IMR-90 (cell line): ENCODE measurements around the gene SORCS1. TPM values are rescaled to one million over a fixed set of nuclear protein-coding genes. Genes with fewer than 3 reads are reported as not detected.

Experiments
- ATAC-seq: fragments of 200-7000 bp; cut with Tn5 transposase; 2 replicates; pipeline ENCODE4 v1.9.1; 2020; ENCODE audit warnings: low read depth, mild to moderate bottlenecking, moderate library complexity
- BruUV-seq: library from RNA; stranded (reverse); fragments of 400-500 nt; replicated peaks from 2 replicates; lab custom pipeline; 2021; lab: Mats Ljungman, UMichigan
- CTCF ChIA-PET: fragments of 300-600 bp; formaldehyde crosslinking; extraction: SDS; loops from one replicate; lab custom pipeline; 2021; ENCODE audit warnings: antibody characterized with exemption; lab: Yijun Ruan, JAX
- POLR2A ChIA-PET: fragments of 300-600 bp; sonication (Branson Sonifier 250); formaldehyde crosslinking; loops from one replicate; lab custom pipeline; 2022; ENCODE audit warnings: antibody characterized with exemption; ENCODE audit not compliant: unreplicated experiment; lab: Charles Lee
- DNase-seq: peaks from one replicate; pipeline ENCODE4 v3.0.0; 2013
- H2AFZ ChIP-seq: replicated peaks from 2 replicates; pipeline ENCODE3; 2013; ENCODE audit warnings: low read length, mild to moderate bottlenecking; ENCODE audit not compliant: poor library complexity
- H2AK5ac ChIP-seq: 2 replicates; pipeline ENCODE4 v1.6.1; 2013; ENCODE audit warnings: low read depth, low read length, inconsistent platforms
- H2AK9ac ChIP-seq: replicated peaks from 2 replicates; pipeline ENCODE3; 2013; ENCODE audit warnings: mild to moderate bottlenecking, low read depth, low read length, moderate library complexity; ENCODE audit not compliant: poor library complexity
- H2BK120ac ChIP-seq: 2 replicates; pipeline ENCODE4 v1.6.1; 2013; ENCODE audit warnings: low read depth, low read length, inconsistent platforms
- H2BK15ac ChIP-seq: 3 replicates; pipeline ENCODE4 v1.6.1; 2013; ENCODE audit warnings: low read depth, low read length, inconsistent platforms
- H2BK20ac ChIP-seq: 2 replicates; pipeline ENCODE4 v1.6.1; 2013; ENCODE audit warnings: low read depth, mild to moderate bottlenecking, inconsistent platforms, low read length, moderate library complexity
- H2BK5ac ChIP-seq: 2 replicates; pipeline ENCODE4 v1.6.1; 2013; ENCODE audit warnings: mild to moderate bottlenecking, low read depth, low read length, inconsistent platforms; ENCODE audit not compliant: poor library complexity, severe bottlenecking
- H3K14ac ChIP-seq: replicated peaks from 2 replicates; pipeline ENCODE4 v1.6.1; 2013; ENCODE audit warnings: low read depth, low read length, inconsistent platforms
- H3K18ac ChIP-seq: 2 replicates; pipeline ENCODE4 v1.6.1; 2013; ENCODE audit warnings: low read depth, low read length, control low read depth
- H3K23ac ChIP-seq: 2 replicates; pipeline ENCODE4 v1.6.1; 2013; ENCODE audit warnings: low read depth, low read length, inconsistent platforms
- H3K27ac ChIP-seq: 2 replicates; pipeline ENCODE4 v1.5.1; 2013; ENCODE audit warnings: mild to moderate bottlenecking, control low read depth, low read length; ENCODE audit not compliant: insufficient read depth
- H3K27me3 ChIP-seq: 2 replicates; pipeline ENCODE4 v1.6.1; 2013; ENCODE audit warnings: low read length; ENCODE audit not compliant: control insufficient read depth, insufficient read depth
- H3K36me3 ChIP-seq: 2 replicates; pipeline ENCODE4 v1.6.1; 2013; ENCODE audit warnings: low read length, mixed read lengths; ENCODE audit not compliant: control insufficient read depth, insufficient read depth
- H3K4ac ChIP-seq: 2 replicates; pipeline ENCODE4 v1.6.1; 2013; ENCODE audit warnings: low read depth, low read length, inconsistent platforms
- H3K4me1 ChIP-seq: 2 replicates; pipeline ENCODE4 v1.6.1; 2013; ENCODE audit warnings: low read length, mixed read lengths; ENCODE audit not compliant: control insufficient read depth, insufficient read depth
- H3K4me2 ChIP-seq: 2 replicates; pipeline ENCODE4 v1.6.1; 2013; ENCODE audit warnings: low read depth, mild to moderate bottlenecking, control low read depth, low read length, moderate library complexity
- H3K4me3 ChIP-seq: 2 replicates; pipeline ENCODE4 v1.5.1; 2013; ENCODE audit warnings: low read depth, mild to moderate bottlenecking, control low read depth, low read length, moderate library complexity; ENCODE audit not compliant: insufficient read depth
- H3K56ac ChIP-seq: 2 replicates; pipeline ENCODE4 v1.6.1; 2013; ENCODE audit warnings: low read length, inconsistent platforms; ENCODE audit not compliant: insufficient read depth; ENCODE audit errors: extremely low read depth
- H3K79me1 ChIP-seq, 2 experiments: 2 replicates each; pipeline ENCODE4 v1.6.1; 2013; ENCODE audit warnings: low read length in 2 of 2, inconsistent platforms in 1 of 2, low read depth in 1 of 2
- H3K9ac ChIP-seq: 2 replicates; pipeline ENCODE4 v1.6.1; 2013; ENCODE audit warnings: low read depth, low read length, control low read depth
- H3K9me1 ChIP-seq: 2 replicates; pipeline ENCODE4 v1.6.1; 2013; ENCODE audit warnings: low read length, inconsistent platforms; ENCODE audit not compliant: insufficient read depth
- H3K9me3 ChIP-seq: 2 replicates; pipeline ENCODE4 v1.6.1; 2013; ENCODE audit warnings: low read length; ENCODE audit not compliant: control insufficient read depth, insufficient read depth
- H4K20me1 ChIP-seq: 2 replicates; pipeline ENCODE4 v1.6.1; 2013; ENCODE audit warnings: low read length, inconsistent platforms; ENCODE audit not compliant: insufficient read depth
- H4K5ac ChIP-seq: 2 replicates; pipeline ENCODE4 v1.6.1; 2013; ENCODE audit warnings: mild to moderate bottlenecking, low read depth, low read length, control low read depth
- H4K8ac ChIP-seq, 2 experiments: 2 replicates each; pipeline ENCODE4 v1.6.1; 2013; ENCODE audit warnings: low read depth in 2 of 2, low read length in 2 of 2, control low read depth in 1 of 2, inconsistent platforms in 1 of 2
- H4K91ac ChIP-seq: 2 replicates; pipeline ENCODE4 v1.6.1; 2013; ENCODE audit warnings: low read depth, low read length, inconsistent platforms; ENCODE audit not compliant: insufficient read depth
- CEBPB ChIP-seq: IDR thresholded peaks from 2 replicates; pipeline ENCODE4 v1.6.1; 2012; ENCODE audit warnings: low read depth, low read length, improper control_type of control experiment
- CHD1 ChIP-seq: IDR thresholded peaks from 2 replicates; pipeline ENCODE4 v1.6.1; 2012; ENCODE audit warnings: low read depth, low read length, improper control_type of control experiment
- CTCF ChIP-seq: conservative IDR thresholded peaks from 2 replicates; pipeline ENCODE4 v1.5.1; 2012; ENCODE audit warnings: mild to moderate bottlenecking, low read depth, low read length, improper control_type of control experiment
- FOS ChIP-seq: fragments of 150-350 bp; IDR thresholded peaks from 2 replicates; pipeline ENCODE4 v1.6.1; 2016; ENCODE audit warnings: low read depth, low read length
- MAFK ChIP-seq: IDR thresholded peaks from 2 replicates; pipeline ENCODE4 v1.6.1; 2012; ENCODE audit warnings: low read depth, low read length, improper control_type of control experiment
- MAZ ChIP-seq: IDR thresholded peaks from 2 replicates; pipeline ENCODE4 v1.6.1; 2012; ENCODE audit warnings: low read depth, mild to moderate bottlenecking, low read length, improper control_type of control experiment, moderate library complexity, borderline replicate concordance
- NFE2L2 ChIP-seq: fragments of 150-350 bp; IDR thresholded peaks from 2 replicates; pipeline ENCODE4 v1.6.1; 2016; ENCODE audit warnings: low read depth, mild to moderate bottlenecking, low read length
- POLR2A ChIP-seq: IDR thresholded peaks from 2 replicates; pipeline ENCODE4 v1.6.1; 2012; ENCODE audit warnings: mild to moderate bottlenecking, low read depth, low read length
- RAD21 ChIP-seq: IDR thresholded peaks from 2 replicates; pipeline ENCODE4 v1.6.1; 2012; ENCODE audit warnings: low read length, improper control_type of control experiment
- RCOR1 ChIP-seq: IDR thresholded peaks from 2 replicates; pipeline ENCODE4 v1.6.1; 2012; ENCODE audit warnings: mild to moderate bottlenecking, low read length, improper control_type of control experiment; ENCODE audit not compliant: insufficient replicate concordance
- RFX5 ChIP-seq: IDR thresholded peaks from 2 replicates; pipeline ENCODE4 v1.8.0; 2012; ENCODE audit warnings: low read depth, mild to moderate bottlenecking, low read length, moderate library complexity
- SMC3 ChIP-seq: fragments of 150-350 bp; IDR thresholded peaks from 2 replicates; pipeline ENCODE4 v1.6.1; 2016; ENCODE audit warnings: low read depth, mild to moderate bottlenecking, antibody characterized with exemption, low read length, moderate library complexity
- WGBS, 2 experiments: methylation state at CpG; one replicate each; pipeline versions ENCODE4 v1.1.5 to v1.1.7; 2013; ENCODE audit warnings: missing lambda C conversion rate in 2 of 2; ENCODE audit not compliant: insufficient read length in 1 of 2; ENCODE audit errors: extremely low coverage in 2 of 2; 5-methylcytosine and 5-hydroxymethylcytosine counted together
- dilution Hi-C: fragments of 300-500 bp; cut with HindIII; formaldehyde crosslinking; loops from one replicate; pipeline ENCODE4 v1.14.3; 2018; ENCODE audit warnings: low sequenced_read_pairs; ENCODE audit not compliant: unreplicated experiment
- in situ Hi-C: fragments of 300-500 bp; cut with MboI; formaldehyde crosslinking; loops from 3 replicates; pipeline ENCODE4 v1.14.3; 2019; ENCODE audit warnings: low sequenced_read_pairs, inconsistent platforms, mixed read lengths
- intact Hi-C: fragments of 100-400 bp; cut with micrococcal nuclease; formaldehyde crosslinking; loops from 2 replicates; pipeline ENCODE4 v1.10.0; 2022
- polyA plus RNA-seq, 3 experiments: library from polyadenylated mRNA; depleted of rRNA; stranded (reverse); fragments of >200 nt; gene quantifications; 2 replicates each; pipeline ENCODE4 v1.2.3, GENCODE V29; 2012; ENCODE audit warnings: low replicate concordance in 1 of 3
- total RNA-seq: library from RNA; depleted of rRNA; stranded (reverse); fragments of >200 nt; gene quantifications from 2 replicates; pipeline ENCODE4 v1.2.3, GENCODE V29; 2012

The SORCS1 gene
- total and polyA plus RNA-seq, 2 of the 4 experiments (the other 2 are of a cell fraction): under 0.01 TPM; not detected in 1

- ChIA-PET POLR2A (no interaction called here), CTCF (no interaction called here)
- Histone ChIP-seq H3K14ac (no peak overlapping the region), H2AK9ac (no peak overlapping the region), H3K4me3 (no peak overlapping the region), H3K4ac (no peak overlapping the region), H3K56ac (no peak overlapping the region), H2BK120ac (no peak overlapping the region), H3K27ac (no peak overlapping the region), H3K4me1 (no peaks in the 10 kb centered on the region), H2AFZ (no peak overlapping the region), H3K9me1 (no peaks in the 10 kb centered on the region), H3K36me3 (no peaks in the 10 kb centered on the region), H4K5ac (no peak overlapping the region), H3K9me3 (peaks cover 10% of the 10 kb centered on the region), H4K20me1 (no peaks in the 10 kb centered on the region), H2BK5ac (no peak overlapping the region), H4K8ac (no peak overlapping the region), H3K4me2 (no peak overlapping the region), H2BK15ac (no peak overlapping the region), H2AK5ac (no peak overlapping the region), H3K18ac (no peak overlapping the region), H3K23ac (no peak overlapping the region), H3K27me3 (no peaks in the 10 kb centered on the region), H2BK20ac (no peak overlapping the region), H3K79me1 (no peaks in the 10 kb centered on the region), H3K9ac (no peak overlapping the region), H4K91ac (no peak overlapping the region)
- intact Hi-C loops: no loop called here
- no TSS peak for BruUV-seq
- dilution Hi-C loops: no loop called here
- no CpG with 5 or more reads among the region's 6 CpGs for WGBS, 2 experiments
- no peak for DNase-seq
- no peak for TF ChIP-seq MAFK
- no peak for TF ChIP-seq RCOR1
- TF ChIP-seq CTCF: no peak
- TF ChIP-seq MAZ: no peak
- no peak for TF ChIP-seq CHD1
- TF ChIP-seq FOS: no peak
- TF ChIP-seq RFX5: no peak
- TF ChIP-seq NFE2L2: no peak
- no peak for TF ChIP-seq POLR2A
- TF ChIP-seq SMC3: no peak
- no peak for TF ChIP-seq CEBPB
- no peak for TF ChIP-seq RAD21
- ATAC-seq: no peak
- in situ Hi-C loops: no loop called here
Measured at GRCh38 chr10:106929291-106929895, 235.1 kb downstream of the SORCS1 start.
